ENCODE data around the gene COL16A1. TPM values are rescaled to one million over a fixed set of nuclear protein-coding genes. Genes with fewer than 3 reads are reported as not detected.

COL16A1 gene
- total and polyA plus RNA-seq, 2 of the 4 experiments (the other 2 are of a cell fraction), result 34.2 to 62.8 TPM

DNA sequence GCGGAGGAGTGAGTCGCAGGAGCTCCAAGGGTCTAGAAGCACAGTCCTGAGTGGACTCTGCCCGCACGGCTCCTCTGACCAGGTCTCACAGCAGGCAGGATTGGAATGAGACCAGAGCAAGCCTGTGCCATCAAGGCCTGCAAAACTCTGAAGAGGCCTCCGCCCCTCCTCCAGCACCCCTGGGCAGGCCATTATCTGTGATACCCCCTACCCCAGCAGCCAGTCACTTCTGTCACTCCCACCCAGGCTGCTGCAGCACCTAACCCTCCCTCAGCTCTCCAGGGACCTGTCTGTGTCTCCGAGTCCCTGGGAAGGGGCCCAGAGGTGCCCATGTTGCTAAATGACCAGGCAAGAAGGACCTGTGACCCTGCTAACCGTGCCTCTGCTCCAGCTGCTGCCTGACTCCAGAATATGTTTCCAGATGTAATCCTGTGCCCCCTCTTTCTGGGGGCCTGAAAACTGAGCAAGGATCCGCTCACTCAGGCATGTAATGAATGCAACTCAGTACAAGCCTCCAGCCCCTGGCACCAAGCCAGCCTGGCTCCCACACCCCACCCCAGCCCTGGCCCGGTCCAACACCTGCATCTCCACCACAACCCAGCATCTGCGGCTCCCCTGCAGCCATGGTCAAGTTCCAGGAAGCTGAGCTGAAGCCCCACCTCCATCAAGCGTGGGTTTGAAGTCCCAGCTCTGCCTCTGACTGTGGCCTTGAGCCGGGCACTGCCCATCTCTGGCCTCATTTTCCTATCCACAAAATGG is 22.1 kb upstream of the COL16A1 start:
- Histone ChIP-seq H3K23ac (ENCODE audit: low read depth, low read length) (no peak overlapping the region), H4K8ac (ENCODE audit: low read depth in 2 of 2, low read length in 2 of 2) (no peak overlapping the region), H2AFZ (replicated peaks; ENCODE audit: low read length, poor library complexity) (no peak overlapping the region), H3K27ac (ENCODE audit: insufficient read depth, low read length) (no peak overlapping the region), H3K27me3 (ENCODE audit: control insufficient read depth, insufficient read depth, low read length) (peaks cover 3% of the 10 kb centered on the region; the same call in 1 of the 2 replicates), H3K18ac (ENCODE audit: low read depth, low read length) (no peak overlapping the region), H2BK120ac (ENCODE audit: low read depth, low read length) (no peak overlapping the region), H2AK9ac (replicated peaks; ENCODE audit: low read depth, low read length, poor library complexity) (no peak overlapping the region), H2BK5ac (ENCODE audit: low read depth, low read length, poor library complexity, severe bottlenecking) (no peak overlapping the region), H3K4me1 (ENCODE audit: control insufficient read depth, insufficient read depth, low read length) (no peaks in the 10 kb centered on the region), H3K14ac (replicated peaks; ENCODE audit: low read depth, low read length) (no peak overlapping the region), H3K36me3 (ENCODE audit: control insufficient read depth, insufficient read depth, low read length) (peaks cover 4% of the 10 kb centered on the region; the same call in 1 of the 2 replicates), H2BK15ac (ENCODE audit: low read depth, low read length) (no peak overlapping the region), H2AK5ac (ENCODE audit: low read depth, low read length) (no peak overlapping the region), H4K5ac (ENCODE audit: low read depth, low read length) (no peak overlapping the region), H4K91ac (ENCODE audit: insufficient read depth, low read depth, low read length) (no peak overlapping the region), H3K4ac (ENCODE audit: low read depth, low read length) (no peak overlapping the region), H3K56ac (ENCODE audit: extremely low read depth, insufficient read depth, low read length) (no peak overlapping the region), H3K9ac (ENCODE audit: low read depth, low read length) (no peak overlapping the region), H2BK20ac (ENCODE audit: low read depth, low read length) (no peak overlapping the region), H3K9me1 (ENCODE audit: insufficient read depth, low read length) (peaks cover 4% of the 10 kb centered on the region; the same call in 1 of the 2 replicates), H3K4me3 (ENCODE audit: insufficient read depth, low read depth, low read length) (no peak overlapping the region), H3K4me2 (ENCODE audit: low read depth, low read length) (no peak overlapping the region), H3K79me1 (ENCODE audit: low read depth in 1 of 2, low read length in 2 of 2) (no peaks in the 10 kb centered on the region), H3K9me3 (ENCODE audit: control insufficient read depth, insufficient read depth, low read length) (no peaks in the 10 kb centered on the region), H4K20me1 (ENCODE audit: insufficient read depth, low read length) (0 out of 2 replicates have a peak, but pooled peaks cover 8% of the 10 kb centered on the region)
- in situ Hi-C loops (cut with MboI; ENCODE audit: low sequenced_read_pairs) (loop anchor here (5.0 to 10.0 kb wide), 2 partner anchors 51 to 161 kb away; no protein-coding TSS in a partner anchor), dilution Hi-C loops (cut with HindIII; ENCODE audit: low sequenced_read_pairs, unreplicated experiment) (no loop called here), intact Hi-C loops (cut with micrococcal nuclease) (no loop called here)
- TF ChIP-seq RFX5 (IDR thresholded peaks at IDR 0.05; ENCODE audit: low read depth, low read length), result no peak
- TF ChIP-seq MAZ (IDR thresholded peaks at IDR 0.05; ENCODE audit: borderline replicate concordance, low read depth, low read length), result no peak
- TF ChIP-seq CHD1 (IDR thresholded peaks at IDR 0.05; ENCODE audit: low read depth, low read length), result no peak
- TF ChIP-seq BHLHE40 (IDR thresholded peaks at IDR 0.05; ENCODE audit: low read depth, low read length), result no peak
- no peak for TF ChIP-seq SMC3 (IDR thresholded peaks at IDR 0.05; ENCODE audit: low read depth, low read length)
- TF ChIP-seq, protein P1, sequence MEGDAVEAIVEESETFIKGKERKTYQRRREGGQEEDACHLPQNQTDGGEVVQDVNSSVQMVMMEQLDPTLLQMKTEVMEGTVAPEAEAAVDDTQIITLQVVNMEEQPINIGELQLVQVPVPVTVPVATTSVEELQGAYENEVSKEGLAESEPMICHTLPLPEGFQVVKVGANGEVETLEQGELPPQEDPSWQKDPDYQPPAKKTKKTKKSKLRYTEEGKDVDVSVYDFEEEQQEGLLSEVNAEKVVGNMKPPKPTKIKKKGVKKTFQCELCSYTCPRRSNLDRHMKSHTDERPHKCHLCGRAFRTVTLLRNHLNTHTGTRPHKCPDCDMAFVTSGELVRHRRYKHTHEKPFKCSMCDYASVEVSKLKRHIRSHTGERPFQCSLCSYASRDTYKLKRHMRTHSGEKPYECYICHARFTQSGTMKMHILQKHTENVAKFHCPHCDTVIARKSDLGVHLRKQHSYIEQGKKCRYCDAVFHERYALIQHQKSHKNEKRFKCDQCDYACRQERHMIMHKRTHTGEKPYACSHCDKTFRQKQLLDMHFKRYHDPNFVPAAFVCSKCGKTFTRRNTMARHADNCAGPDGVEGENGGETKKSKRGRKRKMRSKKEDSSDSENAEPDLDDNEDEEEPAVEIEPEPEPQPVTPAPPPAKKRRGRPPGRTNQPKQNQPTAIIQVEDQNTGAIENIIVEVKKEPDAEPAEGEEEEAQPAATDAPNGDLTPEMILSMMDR (conservative IDR thresholded peaks at IDR 0.05; ENCODE audit: low read depth, low read length), result no peak
- no peak for TF ChIP-seq MAFK (IDR thresholded peaks at IDR 0.05; ENCODE audit: low read depth, low read length)
- TF ChIP-seq MXI1 (IDR thresholded peaks at IDR 0.05; ENCODE audit: borderline replicate concordance, low read depth, low read length), result no peak
- TF ChIP-seq, protein P2, sequence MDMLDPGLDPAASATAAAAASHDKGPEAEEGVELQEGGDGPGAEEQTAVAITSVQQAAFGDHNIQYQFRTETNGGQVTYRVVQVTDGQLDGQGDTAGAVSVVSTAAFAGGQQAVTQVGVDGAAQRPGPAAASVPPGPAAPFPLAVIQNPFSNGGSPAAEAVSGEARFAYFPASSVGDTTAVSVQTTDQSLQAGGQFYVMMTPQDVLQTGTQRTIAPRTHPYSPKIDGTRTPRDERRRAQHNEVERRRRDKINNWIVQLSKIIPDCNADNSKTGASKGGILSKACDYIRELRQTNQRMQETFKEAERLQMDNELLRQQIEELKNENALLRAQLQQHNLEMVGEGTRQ (IDR thresholded peaks at IDR 0.05; ENCODE audit: low read depth, low read length), result no peak
- TF ChIP-seq RCOR1 (IDR thresholded peaks at IDR 0.05; ENCODE audit: insufficient replicate concordance, low read length), result no peak
- ChIA-PET POLR2A (ENCODE audit: unreplicated experiment) (no interaction called here), CTCF (interaction anchor here (1.2 to 1.9 kb wide), 3 partner anchors 9 to 61 kb away, joined by 3 to 9 read pairs (median 3); no protein-coding TSS in a partner anchor)
- 83% methylated on average over 1 of the region's 12 CpGs; no CpG with 5 or more reads in 1 of the 2 experiments for WGBS, 2 experiments (ENCODE audit: extremely low coverage in 2 of 2, insufficient read length in 1 of 2)
- no peak for DNase-seq
- ATAC-seq (ENCODE audit: low read depth), result no peak
- no TSS peak for BruUV-seq (replicated peaks)

Measured in IMR-90 (cell line).